Heart right ventricle (tissue), 16 donors: ENCODE results near the gene ZFAND6. TPM values are rescaled to one million over a fixed set of nuclear protein-coding genes. Genes with fewer than 3 reads are reported as not detected.
"Not testable (repeated sequence)": the region's sequence is repeated elsewhere in the genome, so short reads cannot be mapped to it uniquely, and the experiment has no call there.

Experiments
- ATAC-seq, 8 donors: fragments of 200-7000 bp; cut with Tn5 transposase; one replicate each; pipeline ENCODE4 v1.9.1; 2020; ENCODE audit warnings: mild to moderate bottlenecking in 8 of 8, moderate library complexity in 8 of 8, moderate number of reproducible peaks in 1 of 8
- DNase-seq, 2 donors: peaks; one replicate each; pipeline ENCODE4 v3.0.0-alpha.2; 2020
- H3K27ac ChIP-seq, 10 donors: fragments of 200-600 bp; sonication (generic) in 2 of 10; one replicate each; pipeline versions ENCODE4 v1.5.0 to v1.8.0; 2020 to 2022; ENCODE audit warnings: mild to moderate bottlenecking in 3 of 10
- H3K27me3 ChIP-seq, 7 donors: fragments of 200-600 bp; one replicate each; pipeline ENCODE4 v1.8.0; 2021 to 2022; ENCODE audit warnings: mild to moderate bottlenecking in 2 of 7
- H3K36me3 ChIP-seq, 9 donors: fragments of 200-600 bp; sonication (generic) in 1 of 9; one replicate each; pipeline versions ENCODE4 v1.5.0 to v1.8.0; 2020 to 2022; ENCODE audit warnings: mild to moderate bottlenecking in 2 of 9
- H3K4me1 ChIP-seq, 9 donors: fragments of 200-600 bp; sonication (generic) in 1 of 9; one replicate each; pipeline versions ENCODE4 v1.5.0 to v1.8.0; 2020 to 2022; ENCODE audit warnings: mild to moderate bottlenecking in 4 of 9
- H3K4me3 ChIP-seq, 10 donors: fragments of 200-600 bp; sonication (generic) in 2 of 10; one replicate each; pipeline versions ENCODE4 v1.5.0 to v1.8.0; 2020 to 2022; ENCODE audit warnings: mild to moderate bottlenecking in 7 of 10, moderate library complexity in 2 of 10
- H3K9me3 ChIP-seq, 11 donors: fragments of 200-600 bp in 10 of 11; sonication (generic) in 2 of 11; one replicate each; pipeline versions ENCODE4 v1.5.0 to v1.8.0; 2013 to 2022; ENCODE audit warnings: mild to moderate bottlenecking in 2 of 11, control low read depth in 1 of 11, moderate library complexity in 1 of 11
- WGBS, 2 donors: extraction: QIAGEN DNeasy Blood & Tissue Kit; methylation state at CpG; one replicate each; pipeline ENCODE4 v1.1.7; 2013; ENCODE audit warnings: inconsistent platforms in 1 of 2; 5-methylcytosine and 5-hydroxymethylcytosine counted together
- intact Hi-C, 10 donors: fragments of 100-400 bp; cut with DNase I; formaldehyde crosslinking; loops; one replicate each; pipeline versions ENCODE4 v1.11.1 to v1.14.2; 2022
- long read RNA-seq, 3 donors: library from polyadenylated mRNA; unstranded; transcript quantifications; one replicate each; pipeline ENCODE4 v2.0.0, GENCODE V29; 2020 to 2021
- polyA plus RNA-seq, 2 donors: library from polyadenylated mRNA; stranded (reverse); fragments of 200-250 nt; gene quantifications; one replicate each; pipeline ENCODE4 v1.2.3, GENCODE V29; 2013
- total RNA-seq, 10 donors: library from RNA; stranded (reverse); fragmentation: NEBNext Ultra II Directional in 3 of 10; extraction: Animal tissue kit (Norgen Biotek cat#: 25700) in 3 of 10; gene quantifications; one replicate each; pipeline versions ENCODE4 v1.2.1 to v1.2.4, GENCODE V29; 2021 to 2023
- TF ChIP-seq, protein P1 (sequence below), 9 donors: fragments of 200-600 bp; sonication (generic) in 2 of 9; IDR thresholded peaks; one replicate each; pipeline versions ENCODE4 v1.5.0 to v1.8.0; 2021 to 2022; ENCODE audit warnings: antibody characterized with exemption in 9 of 9, mild to moderate bottlenecking in 5 of 9, moderate library complexity in 1 of 9
- donor health status: Arrhythmogenic right ventricular cardiomyopathy.
- donor health status: ischemic (EF 13 %, LVEDD 7.1; RV severe dilation, severe dysfunction).
- donor health status: healthy with polysubstance abuse.
- donor health status: DM: no; HTN: yes; CAD: no.
- donor health status: DM: no; HTN: no; CAD: no.
- donor health status: ischemic (EF 25% LVEDD 6.9; RV normal size, moderate dysfunction).
- donor health status: ischemic (EF 25% LVEDD 5.7; RV mildly dilated, moderate dysfunction).
- donor health status: healthy.
- donor health status: DM: yes; HTN: yes; CAD: no.
- donor health status: Ischemic cardiomyopathy.
- donor health status: ischemic (EF 35%, LVEDD 5.7; RV mildly dilated, moderate dysfunction).
- donor health status: nonischemic (EF 11% LVEDD 7.7; RV severe dilation, severe dysfunction).
- donor health status: DM: yes; HTN: yes; CAD: no.
- donor health status: PGD.
- donor health status: ischemic (EF 29% LVEDD 5.4; RV normal size, mild dysfunction).
- donor health status: nonischemic (EF 23%, LVEDD 6.1; RV moderate dilation, normal function).

The ZFAND6 gene
- total RNA-seq = 10 to 100 TPM; 65.9 to 89.5 (median 75.7) TPM
- polyA plus RNA-seq = 10 to 100 TPM; 34.5 to 70.7 TPM
- long read RNA-seq, donor 1, transcript ZFAND6-220 (6 exons, 891 nt) = major isoform, 47 of 84 reads
- long read RNA-seq, donor 1, transcript ZFAND6-201 (7 exons, 1,814 nt) = minor isoform, 13 of 84 reads
- long read RNA-seq, donor 1, partial matches to known transcripts = 10 of 84 reads
- long read RNA-seq, donor 1, other reads (novel, unspliced or antisense) = 10 of 84 reads
- long read RNA-seq, donor 2, transcript ZFAND6-220 (6 exons, 891 nt) = major isoform, 52 of 92 reads
- long read RNA-seq, donor 2, transcript ZFAND6-201 (7 exons, 1,814 nt) = minor isoform, 14 of 92 reads
- long read RNA-seq, donor 2, partial matches to known transcripts = 14 of 92 reads
- long read RNA-seq, donor 2, other reads (novel, unspliced or antisense) = 8 of 92 reads
- long read RNA-seq, donor 3, transcript ZFAND6-220 (6 exons, 891 nt) = major isoform, 153 of 234 reads
- long read RNA-seq, donor 3, transcript ZFAND6-213 (6 exons, 1,446 nt) = minor isoform, 9 of 234 reads
- long read RNA-seq, donor 3, transcript ZFAND6-212 (7 exons, 1,602 nt) = minor isoform, 6 of 234 reads
- long read RNA-seq, donor 3, transcript ZFAND6-201 (7 exons, 1,814 nt) = minor isoform, 25 of 234 reads
- long read RNA-seq, donor 3, partial matches to known transcripts = 22 of 234 reads
- long read RNA-seq, donor 3, other reads (novel, unspliced or antisense) = 19 of 234 reads

DNA sequence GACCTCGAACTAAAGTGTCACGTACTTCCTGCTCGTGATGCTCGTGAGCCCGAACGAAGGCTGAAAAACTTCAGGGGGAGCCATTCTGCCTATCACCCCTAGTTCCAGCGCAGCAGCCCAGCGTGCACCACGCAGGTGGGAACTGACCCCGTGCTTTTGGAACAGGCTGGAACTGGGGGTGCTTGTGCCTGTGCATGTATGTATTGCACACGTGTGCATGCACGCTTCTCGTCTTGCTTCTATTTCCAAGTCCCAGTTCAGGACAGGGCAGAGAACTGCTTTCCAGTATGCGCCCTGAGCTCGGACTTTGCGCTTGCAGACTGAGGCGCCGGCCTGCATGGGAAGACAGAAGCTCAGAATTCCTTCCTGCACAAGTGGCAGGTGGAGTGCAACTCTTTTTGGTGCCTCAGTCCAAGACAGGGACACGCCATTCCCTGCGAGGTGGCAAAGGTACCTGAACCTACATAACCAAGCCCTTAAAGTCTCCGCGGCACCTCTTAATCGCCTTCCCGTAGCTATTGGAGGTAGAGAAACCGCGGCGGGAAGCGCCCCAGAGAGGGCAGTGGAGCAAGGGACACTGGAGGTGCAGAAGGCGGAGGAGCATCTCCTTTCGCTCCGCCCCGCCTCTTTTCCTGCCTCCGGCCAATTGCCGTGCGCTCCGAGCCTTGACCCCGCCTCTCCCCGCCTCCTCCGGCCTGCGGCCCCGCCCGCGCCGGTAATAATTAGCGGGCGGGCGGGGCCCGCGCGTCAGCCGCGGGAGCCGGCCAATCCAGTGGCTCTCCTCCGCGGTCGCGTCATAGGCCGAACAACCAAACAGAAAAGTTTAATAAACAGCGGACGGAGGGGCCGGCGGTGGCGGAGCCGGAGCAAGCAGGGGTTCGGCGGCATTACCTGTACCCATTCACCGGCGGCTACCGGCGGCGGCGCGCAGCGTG is at the start of gene ZFAND6:
TSS of gene ZFAND6 (plus strand) at position 826 of the 935 bp plus-strand sequence. CDS start 60,669 bp downstream, outside the sequence.
- peak; percentile 98 to 99 (median 99) for ATAC-seq
- Histone ChIP-seq H3K4me3 (peak within 1 kb of the TSS; percentile 69 to 91 (median 84)), H3K27me3 (peaks cover 0 to 15% (median 0%) of the 10 kb centered on the region in 7 donors), H3K36me3 (no peaks in the 10 kb centered on the region), H3K9me3 (no peaks in the 10 kb centered on the region), H3K4me1 (peaks cover 5 to 39% (median 27%) of the 10 kb centered on the region in 9 donors), H3K27ac (peak within 1 kb of the TSS; percentile 77 to 97 (median 93))
- WGBS, 2 donors = 0% methylated on average over 74 of the region's 74 CpGs
- intact Hi-C loops = loop anchor here in 7 of 10 donors (5.0 to 10.0 kb wide), 4 partner anchors 93 to 137 kb away; partner anchors contain the start of gene FAH (in 4 of the 7)
- TF ChIP-seq, protein P1, sequence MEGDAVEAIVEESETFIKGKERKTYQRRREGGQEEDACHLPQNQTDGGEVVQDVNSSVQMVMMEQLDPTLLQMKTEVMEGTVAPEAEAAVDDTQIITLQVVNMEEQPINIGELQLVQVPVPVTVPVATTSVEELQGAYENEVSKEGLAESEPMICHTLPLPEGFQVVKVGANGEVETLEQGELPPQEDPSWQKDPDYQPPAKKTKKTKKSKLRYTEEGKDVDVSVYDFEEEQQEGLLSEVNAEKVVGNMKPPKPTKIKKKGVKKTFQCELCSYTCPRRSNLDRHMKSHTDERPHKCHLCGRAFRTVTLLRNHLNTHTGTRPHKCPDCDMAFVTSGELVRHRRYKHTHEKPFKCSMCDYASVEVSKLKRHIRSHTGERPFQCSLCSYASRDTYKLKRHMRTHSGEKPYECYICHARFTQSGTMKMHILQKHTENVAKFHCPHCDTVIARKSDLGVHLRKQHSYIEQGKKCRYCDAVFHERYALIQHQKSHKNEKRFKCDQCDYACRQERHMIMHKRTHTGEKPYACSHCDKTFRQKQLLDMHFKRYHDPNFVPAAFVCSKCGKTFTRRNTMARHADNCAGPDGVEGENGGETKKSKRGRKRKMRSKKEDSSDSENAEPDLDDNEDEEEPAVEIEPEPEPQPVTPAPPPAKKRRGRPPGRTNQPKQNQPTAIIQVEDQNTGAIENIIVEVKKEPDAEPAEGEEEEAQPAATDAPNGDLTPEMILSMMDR (IDR thresholded peaks at IDR 0.05) = peak in 1 of 9 donors; percentile 19
- DNase-seq = peak; percentile 95

DNA sequence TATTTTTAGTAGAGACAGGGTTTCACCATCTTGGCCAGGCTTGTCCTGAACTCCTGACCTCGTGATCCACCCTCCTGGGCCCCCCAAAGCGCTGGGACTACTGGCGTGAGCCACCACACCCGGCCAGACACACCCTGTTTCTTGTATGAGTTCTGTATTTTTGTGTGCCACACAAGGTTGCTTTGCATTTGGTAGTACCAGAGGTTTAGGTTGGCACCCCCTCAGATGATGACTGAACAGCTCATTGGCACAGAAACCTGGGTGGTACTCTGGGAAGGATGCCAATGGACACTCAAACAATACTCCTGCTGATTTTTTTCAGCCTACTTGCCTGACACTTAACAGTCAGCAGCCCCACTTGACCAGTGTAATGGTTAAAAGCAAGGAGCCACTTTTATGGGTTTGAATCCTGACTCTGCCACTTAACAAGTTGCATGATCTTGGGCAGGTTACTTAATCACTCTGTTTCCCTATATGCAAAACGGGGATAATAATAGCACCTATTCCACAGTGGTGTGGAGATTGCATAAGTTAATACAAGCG is 49.3 kb upstream of the ZFAND6 start:
- intact Hi-C loops = no loop called here
- 67 to 78% methylated on average over 6 of the region's 6 CpGs for WGBS, 2 donors
- peaks cover 0 to 2% (median 0%) of the 10 kb centered on the region in 9 donors for H3K4me1 ChIP-seq
- ATAC-seq (no peak), DNase-seq (no peak)
- peaks cover 0 to 6% (median 0%) of the 10 kb centered on the region in 11 donors for H3K9me3 ChIP-seq
- H3K4me3 ChIP-seq = no peak overlapping the region
- no peak overlapping the region for H3K27ac ChIP-seq
- TF ChIP-seq, protein P1 (IDR thresholded peaks at IDR 0.05) = no peak
- no peaks in the 10 kb centered on the region for H3K27me3 ChIP-seq
- H3K36me3 ChIP-seq = no peaks in the 10 kb centered on the region

DNA sequence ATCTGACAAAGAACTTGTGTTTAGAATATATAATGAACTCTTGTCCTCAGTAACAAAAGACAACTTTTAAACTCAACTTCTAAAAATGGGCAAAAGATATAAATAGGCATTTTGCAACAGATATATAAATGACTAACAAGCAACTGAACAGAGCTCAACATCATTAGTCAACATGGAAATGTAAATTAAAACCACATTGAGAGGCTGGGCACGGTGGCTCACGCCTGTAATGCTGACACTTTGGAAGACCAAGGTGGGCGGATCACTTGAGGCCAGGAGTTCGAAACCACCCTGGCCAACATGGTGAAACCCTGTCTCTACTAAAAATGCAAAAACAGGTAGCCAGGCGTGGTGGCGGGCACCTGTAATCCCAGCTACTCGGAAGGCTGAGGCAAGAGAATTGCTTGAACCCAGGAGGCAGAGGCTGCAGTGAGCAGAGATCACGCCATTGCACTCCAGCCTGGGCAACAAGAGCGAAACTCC is 48.4 kb upstream of the ZFAND6 start:
- intact Hi-C loops, H3K27me3 ChIP-seq: not testable (repeated sequence)

DNA sequence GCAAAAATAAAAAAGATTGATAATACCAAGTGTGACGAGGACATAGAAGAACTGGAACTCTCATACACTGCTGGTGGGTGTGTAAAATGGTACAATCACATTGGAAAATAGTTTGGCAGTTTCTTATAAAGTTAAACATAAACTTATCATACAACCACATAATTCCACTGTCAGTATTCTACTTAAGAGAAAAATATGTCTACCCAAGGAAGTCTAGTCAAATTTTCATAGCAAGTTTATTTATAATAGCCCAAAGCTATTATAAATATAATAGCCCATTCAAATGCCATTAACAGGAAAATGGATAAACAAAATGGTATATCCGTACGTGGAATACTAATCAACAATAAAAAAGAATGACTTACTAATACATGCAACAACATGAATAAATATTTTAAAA is 47.9 kb upstream of the ZFAND6 start:
- H3K27ac ChIP-seq = no peak overlapping the region
- DNase-seq = no peak
- no peaks in the 10 kb centered on the region for H3K27me3 ChIP-seq
- ATAC-seq = no peak
- H3K9me3 ChIP-seq = peaks cover 0 to 6% (median 0%) of the 10 kb centered on the region in 11 donors
- intact Hi-C loops = no loop called here
- TF ChIP-seq, protein P1 (IDR thresholded peaks at IDR 0.05) = no peak
- 83 to 87% methylated on average over 3 of the region's 3 CpGs for WGBS, 2 donors
- H3K36me3 ChIP-seq = no peaks in the 10 kb centered on the region
- no peak overlapping the region for H3K4me3 ChIP-seq
- peaks cover 0 to 2% (median 0%) of the 10 kb centered on the region in 9 donors for H3K4me1 ChIP-seq

More for the DNA sequence above, 48.4 kb upstream of the ZFAND6 start:
- H3K4me1 ChIP-seq, ATAC-seq, H3K9me3 ChIP-seq, H3K27ac ChIP-seq, H3K4me3 ChIP-seq, H3K36me3 ChIP-seq, DNase-seq: not testable (repeated sequence)
- WGBS, 2 donors = 87 to 88% methylated on average over 9 of the region's 9 CpGs
